ENCODE data around the gene DMGDH.

DNA sequence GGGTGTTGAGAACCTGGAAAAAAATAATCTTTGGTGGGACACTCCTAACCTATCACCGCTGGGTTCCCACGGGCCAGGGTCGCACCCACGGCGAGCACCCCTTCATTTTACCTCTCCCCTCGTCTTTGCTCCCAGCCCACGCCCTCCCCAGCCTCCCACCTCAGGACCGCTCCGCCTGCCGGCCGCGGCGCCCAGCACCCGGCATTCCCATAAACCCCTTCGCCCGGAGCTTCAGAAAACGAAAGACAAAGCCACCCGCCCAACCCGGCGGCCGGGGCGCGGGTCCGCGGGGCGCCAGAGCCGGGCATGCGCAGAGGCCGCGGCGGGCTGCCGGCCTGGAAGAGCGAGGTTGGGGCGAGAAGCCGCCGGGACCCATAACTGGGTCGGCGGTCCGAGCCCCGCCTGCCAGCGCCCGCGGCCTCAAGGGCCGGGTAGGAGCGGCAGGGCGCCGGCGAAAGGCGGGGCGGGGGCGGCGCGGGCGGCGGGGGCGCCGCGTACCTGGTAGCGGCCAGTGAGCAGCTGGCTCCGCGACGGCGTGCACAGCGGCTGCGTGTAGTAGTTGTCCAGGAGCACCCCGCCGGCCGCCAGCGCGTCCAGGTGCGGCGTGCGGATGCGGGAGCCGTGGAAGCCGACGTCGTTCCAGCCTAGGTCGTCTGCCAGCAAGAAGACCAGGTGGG lies 84.9 kb downstream of the DMGDH start:
- TF ChIP-seq EZH2 (IDR thresholded peaks at IDR 0.05; ENCODE audit: borderline replicate concordance, low read depth, low read length, severe bottlenecking) (no peak), POLR2AphosphoS5 (IDR thresholded peaks at IDR 0.05; ENCODE audit: insufficient read depth, low read depth, low read length) (peak; percentile 77), POLR2A (IDR thresholded peaks at IDR 0.05; ENCODE audit: low read depth, low read length) (peak; percentile 6), FOS (IDR thresholded peaks at IDR 0.05; ENCODE audit: borderline replicate concordance, insufficient read depth, low read length) (no peak)
- TF ChIP-seq, protein P1, sequence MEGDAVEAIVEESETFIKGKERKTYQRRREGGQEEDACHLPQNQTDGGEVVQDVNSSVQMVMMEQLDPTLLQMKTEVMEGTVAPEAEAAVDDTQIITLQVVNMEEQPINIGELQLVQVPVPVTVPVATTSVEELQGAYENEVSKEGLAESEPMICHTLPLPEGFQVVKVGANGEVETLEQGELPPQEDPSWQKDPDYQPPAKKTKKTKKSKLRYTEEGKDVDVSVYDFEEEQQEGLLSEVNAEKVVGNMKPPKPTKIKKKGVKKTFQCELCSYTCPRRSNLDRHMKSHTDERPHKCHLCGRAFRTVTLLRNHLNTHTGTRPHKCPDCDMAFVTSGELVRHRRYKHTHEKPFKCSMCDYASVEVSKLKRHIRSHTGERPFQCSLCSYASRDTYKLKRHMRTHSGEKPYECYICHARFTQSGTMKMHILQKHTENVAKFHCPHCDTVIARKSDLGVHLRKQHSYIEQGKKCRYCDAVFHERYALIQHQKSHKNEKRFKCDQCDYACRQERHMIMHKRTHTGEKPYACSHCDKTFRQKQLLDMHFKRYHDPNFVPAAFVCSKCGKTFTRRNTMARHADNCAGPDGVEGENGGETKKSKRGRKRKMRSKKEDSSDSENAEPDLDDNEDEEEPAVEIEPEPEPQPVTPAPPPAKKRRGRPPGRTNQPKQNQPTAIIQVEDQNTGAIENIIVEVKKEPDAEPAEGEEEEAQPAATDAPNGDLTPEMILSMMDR (IDR thresholded peaks at IDR 0.05; ENCODE audit: extremely low read depth in 1 of 2, insufficient read depth in 1 of 2, low read depth in 1 of 2, low read length in 2 of 2): peak in 1 of 2 donors; percentile 45
